Heart left ventricle (tissue), 13 donors: ENCODE results near the gene OGFRL1.

Experiments
- CTCF ChIP-seq, 12 donors: fragments of 200-600 bp; sonication (generic) in 4 of 12; IDR thresholded peaks; one replicate each; pipeline versions ENCODE4 v1.5.0 to v1.8.0; 2018 to 2022; ENCODE audit warnings: antibody characterized with exemption in 12 of 12, mild to moderate bottlenecking in 5 of 12
- POLR2A ChIP-seq, 2 donors: fragments of 450-650 bp; IDR thresholded peaks; one replicate each; pipeline ENCODE4 v1.6.1; 2017; ENCODE audit warnings: antibody characterized with exemption in 2 of 2, mild to moderate bottlenecking in 2 of 2, moderate library complexity in 2 of 2
- donor health status: ischemic (EF 13 %, LVEDD 7.1; RV severe dilation, severe dysfunction).
- donor health status: DM: no; HTN: yes; CAD: no.
- donor health status: DM: no; HTN: no; CAD: no.
- donor health status: ischemic (EF 25% LVEDD 6.9; RV normal size, moderate dysfunction).
- donor health status: ischemic (EF 25% LVEDD 5.7; RV mildly dilated, moderate dysfunction).
- donor health status: ischemic (EF 35%, LVEDD 5.7; RV mildly dilated, moderate dysfunction).
- donor health status: nonischemic (EF 11% LVEDD 7.7; RV severe dilation, severe dysfunction).
- donor health status: DM: yes; HTN: yes; CAD: no.
- donor health status: PGD.
- donor health status: ischemic (EF 29% LVEDD 5.4; RV normal size, mild dysfunction).
- donor health status: nonischemic (EF 23%, LVEDD 6.1; RV moderate dilation, normal function).

DNA sequence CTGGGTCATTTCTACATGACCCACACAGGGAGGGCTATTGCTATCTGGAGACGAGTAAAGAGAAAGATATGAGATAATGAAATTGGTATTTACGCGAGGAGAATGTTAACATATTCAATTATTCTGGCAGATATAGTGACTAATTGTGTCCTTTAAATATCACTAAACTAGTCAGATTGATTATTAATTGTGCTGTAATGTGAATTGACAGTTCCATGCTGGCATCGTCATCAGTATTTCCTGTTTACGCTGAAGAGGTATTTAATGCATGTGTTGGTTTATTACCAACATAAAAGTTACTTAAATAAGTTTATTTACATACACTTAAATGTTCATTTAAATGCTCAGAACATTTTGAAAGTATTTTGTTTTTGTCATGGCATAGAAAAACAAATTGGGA lies 35.7 kb upstream of the OGFRL1 start:
- TF ChIP-seq CTCF (IDR thresholded peaks at IDR 0.05) (no peak), POLR2A (IDR thresholded peaks at IDR 0.05) (no peak)
